ENCODE data around the gene TRABD2A. TPM values are rescaled to one million over a fixed set of nuclear protein-coding genes. Genes with fewer than 3 reads are reported as not detected.
"Not testable (repeated sequence)": the region's sequence is repeated elsewhere in the genome, so short reads cannot be mapped to it uniquely, and the experiment has no call there.

Gene TRABD2A
- total RNA-seq, 3 donors from 2014 or later, result 2.2 to 7.4 (median 5.6) TPM

- TF ChIP-seq POLR2A (IDR thresholded peaks at IDR 0.05), result no peak
- TF ChIP-seq, protein P1, sequence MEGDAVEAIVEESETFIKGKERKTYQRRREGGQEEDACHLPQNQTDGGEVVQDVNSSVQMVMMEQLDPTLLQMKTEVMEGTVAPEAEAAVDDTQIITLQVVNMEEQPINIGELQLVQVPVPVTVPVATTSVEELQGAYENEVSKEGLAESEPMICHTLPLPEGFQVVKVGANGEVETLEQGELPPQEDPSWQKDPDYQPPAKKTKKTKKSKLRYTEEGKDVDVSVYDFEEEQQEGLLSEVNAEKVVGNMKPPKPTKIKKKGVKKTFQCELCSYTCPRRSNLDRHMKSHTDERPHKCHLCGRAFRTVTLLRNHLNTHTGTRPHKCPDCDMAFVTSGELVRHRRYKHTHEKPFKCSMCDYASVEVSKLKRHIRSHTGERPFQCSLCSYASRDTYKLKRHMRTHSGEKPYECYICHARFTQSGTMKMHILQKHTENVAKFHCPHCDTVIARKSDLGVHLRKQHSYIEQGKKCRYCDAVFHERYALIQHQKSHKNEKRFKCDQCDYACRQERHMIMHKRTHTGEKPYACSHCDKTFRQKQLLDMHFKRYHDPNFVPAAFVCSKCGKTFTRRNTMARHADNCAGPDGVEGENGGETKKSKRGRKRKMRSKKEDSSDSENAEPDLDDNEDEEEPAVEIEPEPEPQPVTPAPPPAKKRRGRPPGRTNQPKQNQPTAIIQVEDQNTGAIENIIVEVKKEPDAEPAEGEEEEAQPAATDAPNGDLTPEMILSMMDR (IDR thresholded peaks at IDR 0.05), result no peak
- no peak for TF ChIP-seq POLR2AphosphoS5 (IDR thresholded peaks at IDR 0.05)
- no peak overlapping the region for H3K27ac ChIP-seq
- H3K9me3 ChIP-seq, result no peaks in the 10 kb centered on the region
- H3K27me3 ChIP-seq, result no peaks in the 10 kb centered on the region
- H3K4me3 ChIP-seq, result no peak overlapping the region
- no peaks in the 10 kb centered on the region for H3K36me3 ChIP-seq
- DNase-seq (ENCODE audit: low spot score in 2 of 2), result no peak
- intact Hi-C loops (cut with DNase I; ENCODE audit: low total_unique reads), result no loop called here
- H3K4me1 ChIP-seq, result no peaks in the 10 kb centered on the region
Observed at GRCh38 chr2:84874381-84875212, 6.3 kb downstream of the TRABD2A start.

DNA sequence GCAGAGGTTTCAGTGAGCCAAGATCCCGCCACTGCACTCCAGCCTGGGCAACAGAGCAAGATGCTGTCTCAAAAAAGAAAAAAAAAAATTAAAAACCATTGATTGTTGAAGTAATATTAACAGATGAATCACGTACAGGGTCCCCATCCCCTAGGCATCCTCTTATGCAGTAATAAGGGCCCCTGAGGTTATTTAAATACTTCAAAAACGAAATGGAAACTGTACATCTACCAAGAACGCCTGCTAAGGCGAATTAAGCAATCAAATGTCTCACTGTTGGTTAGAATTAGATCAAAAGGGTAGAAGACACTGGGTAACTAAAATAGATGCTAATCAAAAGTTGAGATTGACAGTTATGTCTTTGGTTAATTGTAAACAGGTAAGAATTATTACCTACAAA is 7.5 kb downstream of the TRABD2A start:
- no peak for TF ChIP-seq POLR2A (IDR thresholded peaks at IDR 0.05)
- TF ChIP-seq, protein P1 (IDR thresholded peaks at IDR 0.05), result no peak
- TF ChIP-seq POLR2AphosphoS5 (IDR thresholded peaks at IDR 0.05), result no peak
- no peaks in the 10 kb centered on the region for H3K9me3 ChIP-seq
- H3K36me3 ChIP-seq, result no peaks in the 10 kb centered on the region
- intact Hi-C loops (cut with DNase I; ENCODE audit: low total_unique reads), result no loop called here
- H3K4me1 ChIP-seq, result no peaks in the 10 kb centered on the region
- H3K27me3 ChIP-seq, result no peaks in the 10 kb centered on the region
- no peak overlapping the region for H3K27ac ChIP-seq
- DNase-seq (ENCODE audit: low spot score in 2 of 2), result no peak
- no peak overlapping the region for H3K4me3 ChIP-seq

DNA sequence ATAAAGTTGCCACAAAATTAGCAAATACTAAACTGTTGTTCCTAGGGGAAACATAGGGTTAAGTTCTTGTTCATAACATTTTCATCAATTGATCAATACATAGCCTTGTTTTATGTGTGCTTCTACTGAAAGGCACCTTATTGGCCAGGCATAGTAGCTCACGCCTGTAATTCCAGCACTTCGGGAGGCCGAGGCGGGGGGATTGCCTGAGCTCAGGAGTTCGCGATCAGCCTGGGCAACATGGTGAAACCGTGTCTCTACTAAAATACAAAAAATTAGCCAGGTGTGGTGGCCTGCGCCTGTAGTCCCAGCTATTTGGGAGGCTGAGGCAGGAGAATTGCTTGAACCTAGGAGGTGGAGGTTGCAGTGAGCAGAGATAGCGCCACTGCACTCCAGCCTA is 8.2 kb downstream of the TRABD2A start:
- H3K4me3 ChIP-seq; H3K27ac ChIP-seq; H3K4me1 ChIP-seq; intact Hi-C loops (cut with DNase I; ENCODE audit: low total_unique reads); H3K36me3 ChIP-seq; H3K9me3 ChIP-seq; H3K27me3 ChIP-seq; DNase-seq (ENCODE audit: low spot score in 2 of 2): not testable (repeated sequence)

- Histone ChIP-seq H3K36me3 (no peaks in the 10 kb centered on the region), H3K4me3 (no peak overlapping the region), H3K9me3 (no peaks in the 10 kb centered on the region), H3K27ac (no peak overlapping the region), H3K4me1 (peaks cover 0 to 5% of the 10 kb centered on the region in 2 donors), H3K27me3 (no peaks in the 10 kb centered on the region)
- intact Hi-C loops (cut with DNase I; ENCODE audit: low total_unique reads), result no loop called here
- no peak for DNase-seq (ENCODE audit: low spot score in 2 of 2)
- TF ChIP-seq, protein P1 (IDR thresholded peaks at IDR 0.05), result no peak
Observed at GRCh38 chr2:84870306-84870705, 10.6 kb downstream of the TRABD2A start.

DNA sequence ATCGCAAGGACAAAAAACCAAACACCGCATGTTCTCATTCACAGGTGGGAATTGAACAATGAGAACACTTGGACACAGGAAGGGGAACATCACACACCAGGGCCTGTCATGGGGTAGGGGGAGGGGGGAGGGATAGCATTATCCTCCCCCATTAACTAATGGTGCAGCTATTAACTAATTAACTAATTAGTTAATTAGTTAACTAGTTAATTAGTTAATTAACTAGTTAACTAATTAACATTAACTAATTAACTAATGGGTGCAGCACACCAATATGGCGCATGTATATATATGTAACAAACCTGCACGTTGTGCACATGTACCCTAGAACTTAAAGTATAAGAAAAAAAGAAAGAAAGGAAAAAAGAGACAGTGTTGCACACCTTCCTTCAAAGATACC is 12.6 kb downstream of the TRABD2A start:
- H3K4me3 ChIP-seq; H3K27ac ChIP-seq; H3K27me3 ChIP-seq; H3K4me1 ChIP-seq; H3K9me3 ChIP-seq; intact Hi-C loops (cut with DNase I; ENCODE audit: low total_unique reads); DNase-seq (ENCODE audit: low spot score in 2 of 2); H3K36me3 ChIP-seq: not testable (repeated sequence)

GRCh38 chr2:84866122-84866521 is 14.8 kb downstream of the TRABD2A start:
- TF ChIP-seq POLR2AphosphoS5 (IDR thresholded peaks at IDR 0.05) (no peak), POLR2A (IDR thresholded peaks at IDR 0.05) (no peak)
- TF ChIP-seq, protein P1 (IDR thresholded peaks at IDR 0.05), result no peak
- no peak overlapping the region for H3K4me3 ChIP-seq
- DNase-seq (ENCODE audit: low spot score in 2 of 2), result no peak
- intact Hi-C loops (cut with DNase I; ENCODE audit: low total_unique reads), result no loop called here
- no peaks in the 10 kb centered on the region for H3K9me3 ChIP-seq
- no peak overlapping the region for H3K27ac ChIP-seq
- H3K36me3 ChIP-seq, result no peaks in the 10 kb centered on the region
- H3K4me1 ChIP-seq, result peaks cover 0 to 5% of the 10 kb centered on the region in 2 donors
- H3K27me3 ChIP-seq, result peaks cover 0 to 2% of the 10 kb centered on the region in 2 donors

Measured in breast epithelium (tissue), 4 donors.